ENCODE data around the gene SEZ6L.

SEZ6L gene

GRCh38 chr22:26185190-26185589, 15.9 kb downstream of the SEZ6L start:
- no peak for DNase-seq

GRCh38 chr22:26188341-26188740, 19.1 kb downstream of the SEZ6L start:
- DNase-seq, result no peak

DNA sequence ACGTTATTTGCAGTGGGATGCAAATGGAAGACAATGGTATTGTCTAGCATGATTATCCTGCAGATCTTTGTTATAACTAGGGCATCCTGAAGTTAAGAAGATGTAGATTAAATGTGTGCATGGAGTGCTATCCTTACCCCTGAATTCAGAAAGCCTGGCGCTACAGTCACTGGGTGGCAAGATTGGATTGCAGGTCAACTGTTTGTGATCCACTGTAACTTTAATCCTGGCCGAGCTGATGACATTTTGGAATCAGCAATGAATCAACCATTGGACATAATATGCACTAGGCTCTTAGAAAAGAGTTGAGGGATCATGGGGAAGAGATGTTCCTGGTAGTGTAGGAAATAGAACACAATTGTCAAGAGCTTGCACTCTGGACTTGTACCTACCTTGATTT, 25.1 kb downstream of the SEZ6L start:
- no peak for DNase-seq

DNA sequence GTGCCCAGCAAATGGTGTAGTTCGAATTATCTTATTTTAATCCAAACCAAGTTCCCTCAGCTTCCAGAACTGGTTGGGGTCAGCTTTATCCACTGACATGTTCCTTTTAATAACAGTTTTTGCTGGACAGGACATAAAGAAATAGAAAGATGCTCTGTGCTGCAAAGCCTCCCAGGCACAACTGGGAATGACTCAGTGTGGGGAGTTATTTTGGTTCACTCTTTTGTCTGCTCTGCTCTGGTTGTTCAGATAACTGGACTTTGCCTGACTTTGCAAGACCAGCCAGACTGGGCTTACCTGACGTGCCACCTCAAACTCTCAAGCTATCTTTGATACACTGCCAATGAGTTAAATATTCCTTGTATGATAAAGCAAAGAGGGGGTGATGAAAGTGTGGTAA, 25.6 kb downstream of the SEZ6L start:
- no peak for DNase-seq

GRCh38 chr22:26196657-26197056, 27.4 kb downstream of the SEZ6L start:
- DNase-seq, result no peak

DNA sequence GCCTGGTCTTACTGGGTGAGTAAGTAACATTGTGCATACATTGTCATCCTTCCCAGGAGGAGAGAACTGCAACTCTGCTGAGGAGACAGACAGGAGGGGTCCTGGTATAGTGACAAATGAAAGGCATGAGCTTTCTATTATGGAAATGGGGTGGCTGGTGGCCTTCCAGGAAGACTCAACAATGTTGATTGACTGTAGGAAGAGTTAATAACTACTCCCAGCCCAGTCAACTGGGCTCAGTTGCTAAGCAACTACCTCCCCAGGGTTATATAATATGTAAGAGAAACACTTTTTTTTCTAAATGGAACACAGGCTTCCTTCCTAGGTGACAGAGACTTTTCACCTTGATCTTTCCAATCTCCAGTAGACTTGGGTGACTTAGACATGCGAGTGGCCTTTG, 28.2 kb downstream of the SEZ6L start:
- no peak for DNase-seq

GRCh38 chr22:26199665-26200064, 30.4 kb downstream of the SEZ6L start:
- DNase-seq, result no peak

GRCh38 chr22:26202280-26202924, 33.1 kb downstream of the SEZ6L start:
- no peak for DNase-seq

- no peak for DNase-seq
Measured at GRCh38 chr22:26205494-26205893, 36.2 kb downstream of the SEZ6L start.

- DNase-seq, result no peak
Measured at GRCh38 chr22:26210334-26210733, 41.1 kb downstream of the SEZ6L start.

- DNase-seq, result no peak
Measured at GRCh38 chr22:26213826-26214225, 44.6 kb downstream of the SEZ6L start.

DNA sequence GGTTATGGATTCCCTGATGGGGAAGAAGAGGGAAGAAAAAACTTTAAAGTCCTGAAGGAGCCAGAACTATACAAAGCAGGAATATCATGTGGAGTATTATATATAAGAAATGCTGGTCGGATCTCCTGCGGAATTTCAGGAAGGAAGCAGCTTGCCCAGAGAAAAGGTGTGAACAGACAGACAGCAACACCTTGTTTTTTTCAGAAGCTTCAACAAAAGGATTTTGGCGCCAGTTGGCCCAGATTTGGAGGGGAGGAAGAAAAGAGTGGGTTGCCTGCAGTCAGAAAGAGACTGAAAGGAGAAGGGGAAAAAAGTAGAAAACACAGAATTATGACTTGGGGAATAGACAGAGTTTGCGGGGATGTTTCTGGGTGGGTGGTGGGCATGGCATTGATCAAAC, 45.2 kb downstream of the SEZ6L start:
- DNase-seq, result no peak

GRCh38 chr22:26215736-26216135, 46.5 kb downstream of the SEZ6L start:
- no peak for DNase-seq

- no peak for DNase-seq
Measured at GRCh38 chr22:26225207-26225606, 55.9 kb downstream of the SEZ6L start.

GRCh38 chr22:26226538-26227297, 57.5 kb downstream of the SEZ6L start:
- no peak for DNase-seq

DNA sequence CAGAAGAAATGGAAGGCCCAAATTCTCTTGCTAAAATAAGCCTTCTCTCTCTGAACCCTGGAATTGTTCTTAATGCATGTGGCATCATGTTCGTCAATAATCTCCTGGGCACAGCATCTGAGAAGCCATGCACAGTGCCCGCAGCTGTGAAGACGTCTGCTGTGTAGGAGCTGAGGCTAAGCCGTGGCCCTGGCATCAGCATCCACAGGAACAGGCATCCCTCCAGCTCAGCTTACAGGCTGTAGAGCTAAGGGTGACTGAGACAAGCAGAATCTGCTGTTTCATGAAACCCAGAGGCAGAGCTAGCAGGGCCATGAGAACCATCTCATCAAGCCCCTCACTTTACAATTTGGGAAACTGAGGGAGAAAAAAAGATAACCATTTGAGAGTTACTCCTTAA, 60.6 kb downstream of the SEZ6L start:
- no peak for DNase-seq

DNA sequence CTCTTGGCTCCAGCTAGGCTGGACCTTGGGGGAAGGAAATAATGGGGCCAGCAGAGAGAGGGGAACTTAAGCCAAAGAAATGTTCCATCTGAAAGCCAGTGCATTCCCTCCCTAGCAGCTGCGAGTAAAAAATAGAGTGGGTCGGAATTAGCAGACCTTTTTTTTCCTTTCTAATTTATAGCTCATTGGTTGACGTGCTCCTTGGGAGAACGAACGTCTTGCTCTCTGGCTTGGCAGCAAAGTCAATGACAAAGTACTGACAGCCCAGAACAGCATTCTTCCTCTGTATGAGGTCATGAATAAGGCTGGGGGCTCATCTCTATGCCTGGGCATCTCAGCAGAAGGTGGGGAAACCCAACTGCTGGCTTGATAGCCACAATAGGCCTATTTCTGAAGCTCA, 65.0 kb downstream of the SEZ6L start:
- DNase-seq, result no peak

DNA sequence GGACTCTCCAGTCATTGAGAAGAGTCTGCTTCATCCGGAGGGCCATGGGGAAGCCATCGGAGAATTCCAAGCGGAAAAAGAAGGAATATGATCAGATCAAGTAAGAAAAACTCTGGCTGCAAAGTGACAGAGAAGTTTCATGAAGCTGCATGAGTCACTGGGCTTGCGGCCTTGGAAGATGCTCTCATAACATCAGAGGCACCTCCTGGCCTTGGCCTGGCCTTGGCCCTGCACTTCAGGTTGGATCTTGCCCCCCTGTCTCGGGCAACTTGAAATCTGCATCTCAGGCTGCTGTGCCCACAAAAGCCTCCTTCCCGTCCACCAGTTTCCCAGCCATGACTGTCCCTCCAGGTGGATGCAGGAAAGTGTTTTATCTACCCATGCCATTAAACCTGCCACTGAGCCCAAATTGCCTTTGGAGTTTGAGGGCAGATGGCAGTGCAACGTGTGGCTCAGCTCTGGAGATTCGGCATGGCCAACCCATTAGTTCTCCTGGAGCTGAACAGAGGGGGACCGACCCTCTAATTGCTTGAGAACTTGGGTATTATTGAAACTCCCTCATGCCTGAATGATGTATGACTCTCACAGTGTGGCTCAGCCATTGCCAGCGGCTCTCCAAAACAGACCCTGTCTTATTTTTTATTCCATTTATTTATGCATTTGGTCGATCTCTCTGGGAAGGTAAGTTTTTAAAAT, 66.7 kb downstream of the SEZ6L start:
- DNase-seq, result no peak

DNA sequence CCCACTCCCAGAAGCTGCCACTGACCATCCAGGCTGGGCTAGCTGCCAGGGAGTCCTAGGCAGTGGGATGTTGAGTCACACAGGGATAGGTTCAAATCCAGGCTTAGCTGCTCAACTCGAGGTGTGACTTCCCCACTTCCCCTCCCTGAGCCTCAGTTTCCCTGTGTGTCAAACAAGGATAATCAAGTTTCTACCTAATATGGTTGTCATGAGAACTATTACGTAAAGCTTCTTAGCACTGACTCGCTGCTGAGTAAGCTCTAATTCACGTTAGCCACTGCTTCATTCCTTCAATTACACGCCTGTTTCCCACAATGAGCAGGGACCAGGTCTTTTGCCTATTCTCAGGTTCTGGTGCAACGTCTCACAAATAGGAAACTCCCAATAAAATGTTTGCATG, 67.7 kb downstream of the SEZ6L start:
- no peak for DNase-seq

DNA sequence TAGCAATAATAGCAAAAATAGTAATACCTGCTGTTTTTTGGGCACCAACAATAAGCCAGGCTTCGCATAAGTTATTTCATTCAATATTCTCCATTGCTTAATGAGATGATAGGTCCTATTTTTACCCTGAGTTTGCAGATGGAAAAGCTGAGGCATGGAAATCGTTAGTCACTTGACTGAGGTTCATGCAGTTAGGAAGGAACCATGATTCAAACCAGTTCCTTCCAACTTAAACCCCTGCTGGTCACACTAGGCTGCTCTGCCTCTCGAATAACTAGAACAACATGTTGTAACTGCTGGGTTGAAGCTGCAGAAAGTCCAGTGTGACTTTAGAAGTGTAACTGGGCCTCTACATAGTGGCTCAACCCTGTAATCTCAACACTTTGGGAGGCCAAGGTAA, 69.3 kb downstream of the SEZ6L start:
- no peak for DNase-seq

GRCh38 chr22:26239581-26239980, 70.3 kb downstream of the SEZ6L start:
- DNase-seq, result no peak

GRCh38 chr22:26241361-26241760, 72.1 kb downstream of the SEZ6L start:
- DNase-seq, result no peak

DNA sequence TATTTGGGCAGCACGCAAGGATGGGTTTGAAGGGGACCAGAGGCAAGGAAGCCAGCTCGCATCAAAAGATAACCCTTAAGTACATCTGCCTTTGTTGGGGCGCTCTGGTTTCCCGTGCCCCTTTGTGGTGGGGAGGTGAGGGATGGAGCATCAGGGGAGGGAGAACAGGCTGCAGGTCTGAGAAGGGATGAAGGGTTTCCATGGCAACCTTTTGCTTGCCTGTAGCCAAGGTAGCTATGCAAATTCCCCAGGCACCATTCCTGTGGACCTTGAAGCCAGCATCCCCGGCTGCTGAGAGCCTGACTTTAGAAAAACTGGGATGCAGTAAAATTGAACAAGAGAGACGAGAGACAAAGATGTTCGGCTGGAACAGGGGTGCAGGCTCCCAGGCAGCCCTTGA, 75.7 kb downstream of the SEZ6L start:
- no peak for DNase-seq

- DNase-seq, result no peak
Measured at GRCh38 chr22:26246552-26246951, 77.3 kb downstream of the SEZ6L start.
